PC-9 (cell line): ENCODE measurements around the gene AAK1. TPM values are rescaled to one million over a fixed set of nuclear protein-coding genes. Genes with fewer than 3 reads are reported as not detected.
A peak's percentile ranks its signal among the peaks of the same experiment; 100 is the strongest.

Experiments
- BruUV-seq: library from RNA; stranded (reverse); fragments of 400-500 nt; replicated peaks from 2 replicates; lab custom pipeline; 2021; lab: Mats Ljungman, UMichigan
- CTCF ChIA-PET: fragments of 300-600 bp; sonication (Branson Sonifier 250); formaldehyde crosslinking; loops from one replicate; lab custom pipeline; 2022; ENCODE audit warnings: antibody characterized with exemption; lab: Charles Lee
- POLR2A ChIA-PET: fragments of 300-600 bp; sonication (Branson Sonifier 250); formaldehyde crosslinking; loops from one replicate; lab custom pipeline; 2022; ENCODE audit warnings: antibody characterized with exemption; ENCODE audit not compliant: unreplicated experiment; lab: Charles Lee
- DNase-seq, 2 experiments: peaks; one replicate each; pipeline versions ENCODE4 v3.0.0 to v3.0.0-alpha.2; 2015 to 2022; ENCODE audit warnings: mixed read lengths in 1 of 2
- H2AFZ ChIP-seq: fragments of 200-600 bp; sonication (generic); 2 replicates; pipeline ENCODE4 v1.8.1; 2017; ENCODE audit warnings: antibody characterized with exemption
- H3F3A ChIP-seq: fragments of 200-600 bp; sonication (generic); 2 replicates; pipeline ENCODE4 v1.8.1; 2017; ENCODE audit warnings: antibody characterized with exemption, mild to moderate bottlenecking, low read depth; ENCODE audit not compliant: insufficient read depth
- H3K27ac ChIP-seq: fragments of 200-600 bp; sonication (generic); 2 replicates; pipeline ENCODE4 v1.6.1; 2016; ENCODE audit warnings: mixed run types
- H3K27me3 ChIP-seq: fragments of 200-600 bp; sonication (generic); 2 replicates; pipeline ENCODE4 v1.6.1; 2016; ENCODE audit warnings: low read depth, mixed run types; ENCODE audit not compliant: insufficient read depth
- H3K36me3 ChIP-seq: fragments of 200-600 bp; sonication (generic); 2 replicates; pipeline ENCODE4 v1.6.1; 2016; ENCODE audit warnings: low read depth, mixed run types
- H3K4me1 ChIP-seq: fragments of 200-600 bp; sonication (generic); replicated peaks from 2 replicates; pipeline ENCODE4 v1.6.1; 2016; ENCODE audit warnings: mixed run types; ENCODE audit not compliant: insufficient read depth
- H3K4me2 ChIP-seq: fragments of 200-600 bp; sonication (generic); 2 replicates; pipeline ENCODE4 v1.6.1; 2017; ENCODE audit warnings: mixed run types
- H3K4me3 ChIP-seq: fragments of 200-600 bp; sonication (generic); 2 replicates; pipeline ENCODE4 v1.6.1; 2016; ENCODE audit warnings: mixed run types
- H3K79me2 ChIP-seq: fragments of 200-600 bp; sonication (generic); 2 replicates; pipeline ENCODE4 v1.6.1; 2017; ENCODE audit warnings: low read depth, mixed run types
- H3K9me2 ChIP-seq: fragments of 200-600 bp; sonication (generic); 2 replicates; pipeline ENCODE4 v1.8.1; 2017; ENCODE audit warnings: mild to moderate bottlenecking; ENCODE audit not compliant: insufficient read depth
- H3K9me3 ChIP-seq: fragments of 200-600 bp; sonication (generic); 2 replicates; pipeline ENCODE4 v1.8.1; 2016; ENCODE audit warnings: low read depth; ENCODE audit not compliant: insufficient read depth
- H4K20me1 ChIP-seq: fragments of 200-600 bp; sonication (generic); 2 replicates; pipeline ENCODE4 v1.8.1; 2017; ENCODE audit not compliant: insufficient read depth
- CTCF ChIP-seq: fragments of 200-600 bp; sonication (generic); conservative IDR thresholded peaks from 2 replicates; pipeline ENCODE4 v1.6.1; 2017; ENCODE audit warnings: mixed run types, antibody characterized with exemption, mild to moderate bottlenecking, moderate library complexity
- EZH2 ChIP-seq: fragments of 200-600 bp; sonication (generic); IDR thresholded peaks from 2 replicates; pipeline ENCODE4 v1.8.0; 2017; ENCODE audit warnings: antibody characterized with exemption, low read depth
- intact Hi-C: fragments of 100-400 bp; cut with micrococcal nuclease; formaldehyde crosslinking; loops from one replicate; pipeline ENCODE4 v1.10.0; 2022; ENCODE audit not compliant: unreplicated experiment
- total RNA-seq: library from RNA; stranded (reverse); gene quantifications from 2 replicates; pipeline ENCODE4 v1.2.3, GENCODE V29; 2021

AAK1 gene
- total RNA-seq, 1 experiment from 2014 or later, result 66.6 TPM

DNA sequence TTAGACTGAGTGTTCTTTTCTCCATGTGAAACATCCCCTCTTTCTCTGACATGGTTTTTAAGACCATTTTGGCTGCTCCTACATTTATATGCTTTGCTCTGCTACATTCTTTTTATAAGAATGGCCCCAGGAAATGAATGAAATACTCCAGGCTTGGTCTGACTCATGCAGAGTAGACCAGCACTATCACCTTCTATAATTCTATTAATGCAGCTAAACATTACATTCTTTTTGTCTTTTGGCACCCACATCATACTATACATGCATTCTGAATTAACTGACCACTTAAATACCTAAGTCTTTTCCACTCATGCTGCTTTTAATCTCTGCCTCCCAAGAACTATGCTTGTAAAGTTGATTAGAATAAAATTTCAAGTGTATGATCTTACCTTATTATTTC, 94.1 kb downstream of the AAK1 start:
- H2AFZ ChIP-seq, result no peak overlapping the region
- H3K36me3 ChIP-seq, result 0 out of 2 replicates have a peak, but pooled peaks cover 8% of the 10 kb centered on the region
- TF ChIP-seq EZH2 (no peak), CTCF (no peak)
- peaks cover 3% of the 10 kb centered on the region; the same call in 1 of the 2 replicates for H4K20me1 ChIP-seq
- peak overlapping the region; percentile 27; the same call in 1 of the 2 replicates for H3K4me2 ChIP-seq
- H3K27me3 ChIP-seq, result no peaks in the 10 kb centered on the region
- H3K27ac ChIP-seq, result 0 out of 2 replicates have a peak overlapping the region, but pooled peaks have one; percentile 9
- H3K4me1 ChIP-seq, result peaks cover 12% of the 10 kb centered on the region
- intact Hi-C loops, result no loop called here
- H3K9me3 ChIP-seq, result 0 out of 2 replicates have a peak, but pooled peaks cover 3% of the 10 kb centered on the region
- no peak overlapping the region for H3K4me3 ChIP-seq
- H3K9me2 ChIP-seq, result no peaks in the 10 kb centered on the region
- H3F3A ChIP-seq, result peaks cover 9% of the 10 kb centered on the region
- ChIA-PET CTCF (interaction anchor here (0.6 kb wide), 1 partner anchor 94 kb away, joined by 3 read pairs; no protein-coding TSS in a partner anchor), POLR2A (no interaction called here)
- peak in 1 of 2 experiments; percentile 47 for DNase-seq
- no TSS peak for BruUV-seq
- H3K79me2 ChIP-seq, result peaks cover 27% of the 10 kb centered on the region

DNA sequence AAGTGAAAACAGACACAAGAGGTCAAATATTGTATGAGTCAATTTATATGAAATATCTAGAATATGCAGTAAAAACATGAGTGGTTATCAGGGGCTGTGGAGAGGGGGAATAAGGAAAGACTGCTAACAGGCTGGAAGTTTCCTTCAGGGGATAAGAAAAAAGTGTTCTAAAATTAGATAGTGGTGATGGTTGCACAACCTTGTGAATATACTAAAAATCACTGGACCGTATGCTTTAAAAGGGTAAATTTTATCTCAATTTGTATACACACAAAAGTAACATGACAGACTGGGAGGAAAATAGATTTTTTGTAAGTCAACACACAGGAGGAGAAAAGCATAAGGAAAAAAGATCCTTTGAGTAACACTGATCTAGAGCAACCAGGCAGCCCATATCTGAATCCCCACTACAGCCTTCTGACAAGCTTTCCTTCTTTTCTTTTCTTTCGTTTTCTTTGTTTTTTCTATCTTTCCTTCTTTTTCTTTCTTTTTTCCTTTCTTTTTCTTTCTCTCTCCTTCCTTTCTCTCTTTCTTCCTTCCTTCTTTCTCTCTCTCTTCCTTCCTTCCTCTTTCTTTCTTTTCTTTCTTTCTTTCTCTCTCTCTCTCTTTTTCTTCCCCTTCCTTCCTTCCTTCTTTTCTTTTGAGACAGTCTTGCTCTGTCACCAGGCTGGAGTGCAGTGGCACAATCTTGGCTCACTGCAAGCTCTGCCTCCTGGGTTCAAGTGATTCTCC, 95.4 kb downstream of the AAK1 start:
- no peak overlapping the region for H3K27ac ChIP-seq
- H3K4me2 ChIP-seq, result no peak overlapping the region
- no peaks in the 10 kb centered on the region for H3K9me2 ChIP-seq
- intact Hi-C loops, result no loop called here
- peaks cover 3% of the 10 kb centered on the region; the same call in 1 of the 2 replicates for H4K20me1 ChIP-seq
- no peak for DNase-seq
- H3K4me3 ChIP-seq, result no peak overlapping the region
- TF ChIP-seq CTCF (no peak), EZH2 (no peak)
- H3K36me3 ChIP-seq, result 0 out of 2 replicates have a peak, but pooled peaks cover 8% of the 10 kb centered on the region
- H3K27me3 ChIP-seq, result no peaks in the 10 kb centered on the region
- peaks cover 12% of the 10 kb centered on the region for H3K4me1 ChIP-seq
- 0 out of 2 replicates have a peak, but pooled peaks cover 3% of the 10 kb centered on the region for H3K9me3 ChIP-seq
- peaks cover 27% of the 10 kb centered on the region for H3K79me2 ChIP-seq
- BruUV-seq, result no TSS peak
- H3F3A ChIP-seq, result peaks cover 13% of the 10 kb centered on the region
- H2AFZ ChIP-seq, result no peak overlapping the region
- ChIA-PET CTCF (no interaction called here), POLR2A (no interaction called here)

GRCh38 chr2:69546646-69547045, 96.9 kb downstream of the AAK1 start:
- H3F3A ChIP-seq, result peaks cover 19% of the 10 kb centered on the region
- intact Hi-C loops, result no loop called here
- CTCF ChIA-PET, result no interaction called here

More at GRCh38 chr2:69546646-69547045, 96.9 kb downstream of the AAK1 start:
- H3K36me3 ChIP-seq, result 0 out of 2 replicates have a peak, but pooled peaks cover 10% of the 10 kb centered on the region
- no peaks in the 10 kb centered on the region for H3K27me3 ChIP-seq
- no peaks in the 10 kb centered on the region for H3K9me2 ChIP-seq
- H3K27ac ChIP-seq, result no peak overlapping the region
- peaks cover 3% of the 10 kb centered on the region; the same call in 1 of the 2 replicates for H4K20me1 ChIP-seq
- H3K4me2 ChIP-seq, result no peak overlapping the region
- no peak for DNase-seq
- POLR2A ChIA-PET, result interaction anchor here (0.8 kb wide), 1 partner anchor 201 kb away, joined by 5 read pairs; no protein-coding TSS in a partner anchor
- peaks cover 27% of the 10 kb centered on the region for H3K79me2 ChIP-seq
- no peak for TF ChIP-seq EZH2
- BruUV-seq, result no TSS peak
- no peak overlapping the region for H3K4me3 ChIP-seq
- H3K9me3 ChIP-seq, result peaks cover 3% of the 10 kb centered on the region; the same call in 1 of the 2 replicates
- H2AFZ ChIP-seq, result no peak overlapping the region
- peaks cover 12% of the 10 kb centered on the region for H3K4me1 ChIP-seq
